DND-41 (cell line): ENCODE measurements around the gene FNDC3B.

Experiments
- CTCF ChIP-seq: IDR thresholded peaks from 2 replicates; pipeline ENCODE4 v1.5.1; 2012; ENCODE audit warnings: borderline replicate concordance, low read length, moderate library complexity, mild to moderate bottlenecking; ENCODE audit not compliant: poor library complexity, severe bottlenecking; ENCODE audit errors: extremely low read depth
- EZH2 ChIP-seq: IDR thresholded peaks from 3 replicates; pipeline ENCODE4 v1.6.1; 2012; ENCODE audit warnings: borderline replicate concordance, low read depth, mild to moderate bottlenecking, moderate library complexity, low read length, inconsistent platforms; ENCODE audit not compliant: severe bottlenecking

- TF ChIP-seq CTCF (no peak), EZH2 (no peak)
Observed at GRCh38 chr3:172323894-172324610, 284.7 kb downstream of the FNDC3B start.
